Stomach (tissue), 9 donors: ENCODE data around the gene SORL1. TPM values are rescaled to one million over a fixed set of nuclear protein-coding genes. Genes with fewer than 3 reads are reported as not detected.

Source experiments
- DNase-seq, 2 donors: peaks; one replicate each; pipeline versions ENCODE4 v3.0.0 to v3.0.0-alpha.2; 2013 to 2019
- H3K27ac ChIP-seq, 5 donors: fragments of 200-600 bp in 4 of 5; sonication (generic) in 4 of 5; one replicate each; pipeline ENCODE4 v1.5.1; 2013 to 2019; ENCODE audit warnings: mild to moderate bottlenecking in 1 of 5, moderate library complexity in 1 of 5
- H3K27me3 ChIP-seq, 3 donors: fragments of 200-600 bp; sonication (generic); one replicate each; pipeline ENCODE4 v1.5.1; 2017 to 2019; ENCODE audit warnings: mixed run types in 1 of 3
- H3K36me3 ChIP-seq, 4 donors: fragments of 200-600 bp; sonication (generic); 1 replicate in 3 of 4; 2 replicates in 1 of 4; pipeline ENCODE4 v1.5.1; 2016 to 2019
- H3K4me1 ChIP-seq, 4 donors: fragments of 200-600 bp; sonication (generic); one replicate each; pipeline ENCODE4 v1.5.1; 2016 to 2019
- H3K4me3 ChIP-seq, 4 donors: fragments of 200-600 bp; sonication (generic) in 3 of 4; one replicate each; pipeline ENCODE4 v1.5.1; 2016 to 2019; ENCODE audit warnings: mild to moderate bottlenecking in 1 of 4
- H3K9me3 ChIP-seq, 4 donors: fragments of 200-600 bp; sonication (generic); one replicate each; pipeline ENCODE4 v1.5.1; 2016 to 2019
- EP300 ChIP-seq: sonication (generic); formaldehyde crosslinking; IDR thresholded peaks from one replicate; pipeline ENCODE4 v1.6.1; 2017; ENCODE audit warnings: antibody characterized with exemption
- POLR2A ChIP-seq, 4 donors: fragments of 450-650 bp; IDR thresholded peaks; one replicate each; pipeline ENCODE4 v1.6.1; 2016; ENCODE audit warnings: antibody characterized with exemption in 4 of 4, control low read depth in 2 of 4, mild to moderate bottlenecking in 1 of 4, moderate library complexity in 1 of 4
- POLR2AphosphoS5 ChIP-seq, 3 donors: sonication (generic); formaldehyde crosslinking; IDR thresholded peaks; one replicate each; pipeline ENCODE4 v1.6.1; 2016; ENCODE audit warnings: antibody characterized with exemption in 3 of 3
- WGBS, 5 donors: extraction: QIAGEN DNeasy Blood & Tissue Kit in 3 of 5; methylation state at CpG; one replicate each; pipeline versions ENCODE4 v1.1.5 to v1.1.7; 2013 to 2018; 5-methylcytosine and 5-hydroxymethylcytosine counted together
- intact Hi-C: fragments of 100-400 bp; cut with DNase I; formaldehyde crosslinking; loops from one replicate; pipeline ENCODE4 v1.15.1; 2023; ENCODE audit warnings: low total_unique reads
- polyA plus RNA-seq, 3 donors: library from polyadenylated mRNA; stranded (reverse); fragments of 200-250 nt; gene quantifications; one replicate each; pipeline ENCODE4 v1.2.3, GENCODE V29; 2013
- total RNA-seq, 5 donors: library from RNA; depleted of rRNA; stranded (reverse); fragments of >200 nt; gene quantifications; one replicate each; pipeline versions ENCODE4 v1.1.0 to v1.2.3, GENCODE V29; 2014 to 2016
- TF ChIP-seq, protein P1 (sequence below), 7 experiments: fragments of 450-650 bp in 4 of 7; fragments of 200-600 bp in 3 of 7; sonication (generic) in 3 of 7; IDR thresholded peaks; one replicate each; pipeline ENCODE4 v1.5.1; 2016 to 2019; ENCODE audit warnings: antibody characterized with exemption in 7 of 7, control low read depth in 2 of 7, mild to moderate bottlenecking in 1 of 7
- donor health status: healthy with polysubstance abuse.
- donor health status: Bipolar disorder and iron deficiency.
- donor health status: healthy.

SORL1 gene
- total and polyA plus RNA-seq, 8 donors: 0.76 to 161 (median 18.2) TPM

DNA sequence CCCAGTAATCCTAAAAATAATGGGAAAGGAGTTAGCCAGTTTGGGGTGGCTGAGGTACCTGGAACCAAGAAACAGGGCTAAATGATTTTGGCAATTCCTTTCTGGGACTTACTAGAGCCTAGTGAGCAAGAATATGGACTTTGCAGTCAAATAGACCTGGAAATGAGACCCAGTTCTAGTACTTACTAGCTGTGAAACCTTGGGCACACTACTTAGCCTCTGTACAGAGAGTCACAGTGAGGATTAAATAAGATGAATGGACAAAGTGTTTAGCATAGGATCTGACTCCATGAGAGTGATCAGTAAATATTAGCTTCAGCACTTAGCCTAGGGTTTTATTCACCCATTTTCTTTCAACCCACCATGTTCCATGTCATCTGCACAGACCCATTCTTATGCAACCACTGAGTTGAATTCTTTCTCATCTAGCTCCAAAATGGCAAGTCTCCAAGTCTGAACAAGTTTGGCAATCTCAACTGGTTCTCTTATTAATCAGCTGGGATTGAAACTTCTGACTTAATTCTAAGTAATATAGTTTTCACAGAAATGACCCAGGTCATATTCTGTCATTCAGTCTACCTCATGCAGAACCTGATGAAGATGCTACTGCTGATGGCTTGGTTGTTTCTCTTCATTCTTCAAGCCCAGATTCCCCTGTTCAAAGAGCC lies 15.0 kb upstream of the SORL1 start:
- Histone ChIP-seq H3K36me3 (no peaks in the 10 kb centered on the region), H3K27ac (peak overlapping the region in 2 of 5 donors; percentile 22 to 33), H3K9me3 (no peaks in the 10 kb centered on the region), H3K27me3 (no peaks in the 10 kb centered on the region), H3K4me3 (no peak overlapping the region), H3K4me1 (peaks cover 0 to 19% (median 0%) of the 10 kb centered on the region in 4 donors)
- TF ChIP-seq, protein P1, sequence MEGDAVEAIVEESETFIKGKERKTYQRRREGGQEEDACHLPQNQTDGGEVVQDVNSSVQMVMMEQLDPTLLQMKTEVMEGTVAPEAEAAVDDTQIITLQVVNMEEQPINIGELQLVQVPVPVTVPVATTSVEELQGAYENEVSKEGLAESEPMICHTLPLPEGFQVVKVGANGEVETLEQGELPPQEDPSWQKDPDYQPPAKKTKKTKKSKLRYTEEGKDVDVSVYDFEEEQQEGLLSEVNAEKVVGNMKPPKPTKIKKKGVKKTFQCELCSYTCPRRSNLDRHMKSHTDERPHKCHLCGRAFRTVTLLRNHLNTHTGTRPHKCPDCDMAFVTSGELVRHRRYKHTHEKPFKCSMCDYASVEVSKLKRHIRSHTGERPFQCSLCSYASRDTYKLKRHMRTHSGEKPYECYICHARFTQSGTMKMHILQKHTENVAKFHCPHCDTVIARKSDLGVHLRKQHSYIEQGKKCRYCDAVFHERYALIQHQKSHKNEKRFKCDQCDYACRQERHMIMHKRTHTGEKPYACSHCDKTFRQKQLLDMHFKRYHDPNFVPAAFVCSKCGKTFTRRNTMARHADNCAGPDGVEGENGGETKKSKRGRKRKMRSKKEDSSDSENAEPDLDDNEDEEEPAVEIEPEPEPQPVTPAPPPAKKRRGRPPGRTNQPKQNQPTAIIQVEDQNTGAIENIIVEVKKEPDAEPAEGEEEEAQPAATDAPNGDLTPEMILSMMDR (IDR thresholded peaks at IDR 0.05): no peak
- TF ChIP-seq EP300 (no peak), POLR2A (IDR thresholded peaks at IDR 0.05) (no peak), POLR2AphosphoS5 (IDR thresholded peaks at IDR 0.05) (no peak)
- intact Hi-C loops: no loop called here
- no peak for DNase-seq

DNA sequence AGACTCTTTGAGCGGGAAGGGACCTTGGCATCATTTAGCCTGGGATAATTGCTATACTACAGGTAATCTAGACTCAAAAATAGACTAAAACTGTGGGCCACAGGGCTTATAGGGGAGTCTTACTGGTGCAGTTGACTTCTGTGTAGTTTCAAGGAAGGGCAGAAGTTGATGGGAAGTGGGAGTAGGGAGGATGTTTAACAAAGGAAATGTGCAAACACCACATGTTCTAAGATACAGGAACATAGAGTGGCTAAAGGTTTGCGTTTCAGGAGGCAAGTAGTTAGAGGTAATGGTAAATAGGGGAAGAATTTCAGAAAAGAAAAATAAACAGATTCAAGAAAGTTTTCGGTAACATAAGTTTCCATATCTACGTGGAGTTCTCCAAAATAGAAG lies 14.4 kb upstream of the SORL1 start:
- Histone ChIP-seq H3K4me1 (peaks cover 0 to 21% (median 0%) of the 10 kb centered on the region in 4 donors), H3K27ac (peak overlapping the region in 2 of 5 donors; percentile 22 to 33), H3K4me3 (no peak overlapping the region), H3K9me3 (no peaks in the 10 kb centered on the region), H3K27me3 (no peaks in the 10 kb centered on the region), H3K36me3 (no peaks in the 10 kb centered on the region)
- intact Hi-C loops: no loop called here
- no peak for DNase-seq
- TF ChIP-seq EP300: no peak
- no peak for TF ChIP-seq POLR2A (IDR thresholded peaks at IDR 0.05)
- TF ChIP-seq, protein P1 (IDR thresholded peaks at IDR 0.05): no peak
- no peak for TF ChIP-seq POLR2AphosphoS5 (IDR thresholded peaks at IDR 0.05)
- WGBS, 5 donors: 73 to 82% (median 79%) methylated on average over 4 of the region's 4 CpGs

DNA sequence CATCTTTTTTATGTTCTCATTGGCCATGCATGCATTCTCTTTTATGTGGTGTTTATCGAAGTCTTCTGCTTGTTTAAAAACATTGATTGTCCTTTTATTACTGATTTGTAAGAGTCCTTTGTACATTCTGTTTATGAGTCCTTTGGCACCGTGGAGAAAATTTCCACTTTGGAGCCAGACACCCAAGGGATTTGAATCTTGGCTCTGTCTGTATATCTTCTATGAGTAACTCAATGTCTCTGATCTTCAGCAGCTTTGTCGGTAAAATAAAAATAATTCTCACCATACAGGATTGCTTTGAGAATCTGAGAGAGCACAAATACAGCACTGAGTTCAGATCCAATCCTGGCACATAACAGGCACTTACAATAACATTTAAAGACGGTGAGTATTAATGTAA lies 12.8 kb upstream of the SORL1 start:
- no peak for DNase-seq
- peaks cover 0 to 21% (median 0%) of the 10 kb centered on the region in 4 donors for H3K4me1 ChIP-seq
- TF ChIP-seq EP300: no peak
- H3K4me3 ChIP-seq: no peak overlapping the region
- no peak overlapping the region for H3K27ac ChIP-seq
- no peaks in the 10 kb centered on the region for H3K36me3 ChIP-seq
- H3K9me3 ChIP-seq: no peaks in the 10 kb centered on the region
- intact Hi-C loops: no loop called here
- 65 to 84% (median 70%) methylated on average over 4 of the region's 4 CpGs for WGBS, 5 donors
- H3K27me3 ChIP-seq: no peaks in the 10 kb centered on the region

DNA sequence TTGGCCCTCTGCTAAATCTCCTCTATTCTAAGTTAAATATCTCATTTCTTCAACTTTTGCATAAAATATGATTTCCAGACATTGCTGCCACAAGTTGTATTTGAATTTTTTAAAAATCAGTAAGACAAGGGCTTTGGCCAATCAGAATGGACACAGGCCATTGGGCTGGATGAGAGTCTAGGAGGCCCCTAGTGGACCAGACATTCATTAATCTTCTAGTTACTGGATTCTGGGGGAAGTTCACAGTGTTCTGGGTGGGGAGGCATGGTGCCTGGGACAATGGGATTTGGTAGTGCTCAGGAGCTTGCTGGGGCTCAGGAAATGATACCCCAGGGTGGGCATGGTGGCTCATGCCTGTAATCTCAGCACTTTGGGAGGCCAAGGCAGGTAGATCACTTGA lies 12.4 kb upstream of the SORL1 start:
- H3K9me3 ChIP-seq: no peaks in the 10 kb centered on the region
- peaks cover 0 to 21% (median 0%) of the 10 kb centered on the region in 4 donors for H3K4me1 ChIP-seq
- DNase-seq: no peak
- intact Hi-C loops: no loop called here
- H3K27me3 ChIP-seq: no peaks in the 10 kb centered on the region
- no peak overlapping the region for H3K27ac ChIP-seq
- H3K4me3 ChIP-seq: no peak overlapping the region
- H3K36me3 ChIP-seq: no peaks in the 10 kb centered on the region
- TF ChIP-seq EP300: no peak
- TF ChIP-seq POLR2A (IDR thresholded peaks at IDR 0.05): no peak
- no peak for TF ChIP-seq POLR2AphosphoS5 (IDR thresholded peaks at IDR 0.05)
- TF ChIP-seq, protein P1 (IDR thresholded peaks at IDR 0.05): no peak

DNA sequence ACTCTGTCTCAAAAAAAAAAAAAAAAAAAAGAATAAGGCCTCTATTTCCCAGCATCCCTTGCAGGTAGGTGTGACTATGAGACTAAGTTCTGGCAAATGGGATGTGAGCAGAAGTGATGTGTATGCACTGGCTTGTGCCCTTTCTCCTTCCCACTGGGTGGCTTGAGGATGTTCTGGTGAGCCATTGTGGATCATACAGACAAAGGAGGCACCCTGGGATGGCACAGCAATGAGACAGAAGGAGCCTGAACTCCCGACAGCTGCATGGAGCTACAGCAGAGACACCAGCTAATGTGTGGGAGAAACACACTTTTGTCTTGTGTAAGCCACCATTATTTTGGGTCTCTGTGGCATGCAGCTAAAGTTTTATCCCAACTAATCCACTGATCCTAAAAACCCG lies 10.6 kb upstream of the SORL1 start:
- no peak for DNase-seq
- Histone ChIP-seq H3K4me1 (peaks cover 0 to 21% (median 5%) of the 10 kb centered on the region in 4 donors), H3K27me3 (no peaks in the 10 kb centered on the region), H3K4me3 (no peak overlapping the region), H3K9me3 (no peaks in the 10 kb centered on the region), H3K36me3 (no peaks in the 10 kb centered on the region), H3K27ac (no peak overlapping the region)
- WGBS, 5 donors: 60 to 76% (median 68%) methylated on average over 2 of the region's 2 CpGs
- intact Hi-C loops: no loop called here
- no peak for TF ChIP-seq POLR2A (IDR thresholded peaks at IDR 0.05)
- TF ChIP-seq POLR2AphosphoS5 (IDR thresholded peaks at IDR 0.05): no peak
- TF ChIP-seq, protein P1 (IDR thresholded peaks at IDR 0.05): no peak
- no peak for TF ChIP-seq EP300
